Panc1 (cell line): ENCODE results near the gene SPACA6. TPM values are rescaled to one million over a fixed set of nuclear protein-coding genes. Genes with fewer than 3 reads are reported as not detected.

Experiments used
- ATAC-seq: fragments of 200-7000 bp; cut with Tn5 transposase; 2 replicates; pipeline ENCODE4 v1.9.1; 2020; ENCODE audit warnings: mild to moderate bottlenecking, moderate library complexity
- BruUV-seq: library from RNA; stranded (reverse); fragments of 400-500 nt; replicated peaks from 2 replicates; lab custom pipeline; 2021; lab: Mats Ljungman, UMichigan
- CTCF ChIA-PET: fragments of 300-600 bp; sonication (Branson Sonifier 250); formaldehyde crosslinking; loops from one replicate; lab custom pipeline; 2022; ENCODE audit warnings: antibody characterized with exemption; lab: Charles Lee
- POLR2A ChIA-PET: fragments of 300-600 bp; sonication (Branson Sonifier 250); formaldehyde crosslinking; loops from one replicate; lab custom pipeline; 2022; ENCODE audit warnings: antibody characterized with exemption; lab: Charles Lee
- DNase-seq: peaks from one replicate; pipeline ENCODE4 v3.0.0-alpha.2; 2010; ENCODE audit warnings: low read depth, low spot score
- H3K27ac ChIP-seq: 2 replicates; pipeline ENCODE4 v1.5.1; 2011; ENCODE audit warnings: mild to moderate bottlenecking, low read length, inconsistent platforms
- H3K27me3 ChIP-seq: fragments of 200-500 bp; sonication (Bioruptor generic); 2 replicates; pipeline ENCODE4 v1.6.0; 2014; ENCODE audit warnings: low read length, inconsistent platforms; ENCODE audit not compliant: control insufficient read depth, insufficient read depth
- H3K36me3 ChIP-seq: fragments of 200-500 bp; sonication (Bioruptor generic); 2 replicates; pipeline ENCODE4 v1.5.1; 2014; ENCODE audit warnings: inconsistent platforms, mild to moderate bottlenecking, low read length, moderate library complexity; ENCODE audit not compliant: control insufficient read depth, insufficient read depth
- H3K4me1 ChIP-seq: 2 replicates; pipeline ENCODE4 v1.5.1; 2011; ENCODE audit warnings: inconsistent platforms, mild to moderate bottlenecking, low read length, moderate library complexity; ENCODE audit not compliant: control insufficient read depth, insufficient read depth
- H3K4me3 ChIP-seq, 2 experiments: 2 replicates each; pipeline ENCODE4 v1.5.1; 2011 to 2012; ENCODE audit warnings: low read depth in 2 of 2, low read length in 2 of 2, mild to moderate bottlenecking in 2 of 2, inconsistent platforms in 1 of 2, moderate library complexity in 1 of 2
- H3K9me3 ChIP-seq: fragments of 200-500 bp; sonication (Bioruptor generic); 2 replicates; pipeline ENCODE4 v1.5.1; 2014; ENCODE audit warnings: low read depth, mild to moderate bottlenecking, inconsistent platforms, low read length, moderate library complexity; ENCODE audit not compliant: control insufficient read depth, insufficient read depth
- POLR2AphosphoS5 ChIP-seq: IDR thresholded peaks from 2 replicates; pipeline ENCODE4 v1.6.1; 2012; ENCODE audit warnings: mild to moderate bottlenecking, low read depth, low read length, moderate library complexity
- REST ChIP-seq, 2 experiments: IDR thresholded peaks; 2 replicates each; pipeline ENCODE4 v1.6.1; 2011 to 2012; ENCODE audit warnings: low read depth in 2 of 2, control low read depth in 1 of 2, low read length in 1 of 2, mild to moderate bottlenecking in 1 of 2, moderate library complexity in 1 of 2; ENCODE audit not compliant: insufficient read depth in 1 of 2
- SIN3A ChIP-seq: IDR thresholded peaks from 2 replicates; pipeline ENCODE4 v1.6.1; 2012; ENCODE audit warnings: low read depth, mild to moderate bottlenecking, low read length, moderate library complexity, borderline replicate concordance; ENCODE audit not compliant: insufficient read depth
- TCF7L2 ChIP-seq: IDR thresholded peaks from 2 replicates; pipeline ENCODE4 v1.6.1; 2011; ENCODE audit warnings: mild to moderate bottlenecking, low read depth, low read length, inconsistent platforms
- in situ Hi-C: cut with HindIII; loops from 2 replicates; pipeline ENCODE4 v1.10.0; 2016; ENCODE audit warnings: low sequenced_read_pairs, low pct_unique_long_range_greater_than_20kb
- intact Hi-C: fragments of 100-400 bp; cut with micrococcal nuclease; formaldehyde crosslinking; loops from one replicate; pipeline ENCODE4 v1.10.0; 2022; ENCODE audit not compliant: unreplicated experiment
- total RNA-seq: library from RNA; stranded (reverse); gene quantifications from one replicate; pipeline ENCODE4 v1.2.1, GENCODE V29; 2021; ENCODE audit not compliant: unreplicated experiment
- TF ChIP-seq, protein P1 (sequence below): fragments of 450-650 bp; IDR thresholded peaks from 2 replicates; pipeline ENCODE4 v1.5.1; 2017; ENCODE audit warnings: mild to moderate bottlenecking

SPACA6 gene
- total RNA-seq, 1 experiment from 2014 or later, result 14.3 TPM

DNA sequence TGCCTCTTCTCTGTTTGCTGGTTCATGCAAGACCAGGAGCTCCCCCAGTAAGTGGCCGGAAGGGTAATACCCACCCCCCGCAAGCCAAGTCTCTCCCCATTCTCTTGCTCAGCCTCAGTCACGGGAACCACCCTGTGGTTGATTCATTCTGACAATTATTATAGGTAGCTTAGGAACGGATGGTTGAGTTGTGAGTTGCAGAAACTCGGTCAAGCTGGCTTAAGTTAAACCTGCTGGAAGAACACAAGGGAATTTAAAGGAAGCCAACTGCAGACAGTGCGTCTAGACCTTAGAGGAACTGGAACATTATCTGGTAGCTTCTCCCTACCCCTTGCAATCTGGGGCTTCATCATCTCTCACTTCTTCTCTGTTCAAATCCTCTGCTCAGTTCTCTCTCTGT is 49.7 kb downstream of the SPACA6 start:
- DNase-seq (no peak), ATAC-seq (no peak)
- intact Hi-C loops (no loop called here), in situ Hi-C loops (no loop called here)
- no TSS peak for BruUV-seq
- Histone ChIP-seq H3K27ac (no peak overlapping the region), H3K27me3 (no peaks in the 10 kb centered on the region), H3K9me3 (no peaks in the 10 kb centered on the region), H3K36me3 (no peaks in the 10 kb centered on the region), H3K4me3 (no peak overlapping the region), H3K4me1 (no peaks in the 10 kb centered on the region)
- POLR2A ChIA-PET, result no interaction called here
- no peak for TF ChIP-seq POLR2AphosphoS5
- no peak for TF ChIP-seq SIN3A
- TF ChIP-seq REST (IDR thresholded peaks at IDR 0.05; ENCODE audit: insufficient read depth in 1 of 2, low read depth in 2 of 2, low read length in 1 of 2), result no peak
- TF ChIP-seq, protein P1, sequence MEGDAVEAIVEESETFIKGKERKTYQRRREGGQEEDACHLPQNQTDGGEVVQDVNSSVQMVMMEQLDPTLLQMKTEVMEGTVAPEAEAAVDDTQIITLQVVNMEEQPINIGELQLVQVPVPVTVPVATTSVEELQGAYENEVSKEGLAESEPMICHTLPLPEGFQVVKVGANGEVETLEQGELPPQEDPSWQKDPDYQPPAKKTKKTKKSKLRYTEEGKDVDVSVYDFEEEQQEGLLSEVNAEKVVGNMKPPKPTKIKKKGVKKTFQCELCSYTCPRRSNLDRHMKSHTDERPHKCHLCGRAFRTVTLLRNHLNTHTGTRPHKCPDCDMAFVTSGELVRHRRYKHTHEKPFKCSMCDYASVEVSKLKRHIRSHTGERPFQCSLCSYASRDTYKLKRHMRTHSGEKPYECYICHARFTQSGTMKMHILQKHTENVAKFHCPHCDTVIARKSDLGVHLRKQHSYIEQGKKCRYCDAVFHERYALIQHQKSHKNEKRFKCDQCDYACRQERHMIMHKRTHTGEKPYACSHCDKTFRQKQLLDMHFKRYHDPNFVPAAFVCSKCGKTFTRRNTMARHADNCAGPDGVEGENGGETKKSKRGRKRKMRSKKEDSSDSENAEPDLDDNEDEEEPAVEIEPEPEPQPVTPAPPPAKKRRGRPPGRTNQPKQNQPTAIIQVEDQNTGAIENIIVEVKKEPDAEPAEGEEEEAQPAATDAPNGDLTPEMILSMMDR, result no peak
- CTCF ChIA-PET, result no interaction called here

DNA sequence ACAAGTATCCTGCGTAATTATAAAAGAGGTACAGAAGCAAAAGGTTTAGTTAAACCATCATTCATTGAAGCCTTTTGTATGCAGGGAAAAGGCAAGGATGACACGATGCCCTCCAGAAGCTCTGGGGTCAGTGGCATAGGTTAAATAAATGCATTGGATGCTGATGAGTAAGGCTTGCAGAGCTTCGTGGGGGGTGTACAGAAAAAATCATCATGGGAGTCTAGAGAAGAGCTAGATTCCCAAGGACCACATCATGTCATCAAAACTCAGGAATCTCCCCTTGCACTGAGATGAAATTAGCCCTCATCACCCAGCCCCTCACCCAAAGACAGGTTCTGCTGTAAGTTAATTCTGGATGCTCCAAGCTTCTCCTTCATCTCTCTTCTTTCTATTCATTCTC is 50.3 kb downstream of the SPACA6 start:
- in situ Hi-C loops, result no loop called here
- TF ChIP-seq TCF7L2, result no peak
- ChIA-PET CTCF (no interaction called here), POLR2A (interaction anchor here (0.6 kb wide), 1 partner anchor 18 kb away, joined by 13 read pairs; no protein-coding TSS in a partner anchor)
- no peak overlapping the region for H3K4me3 ChIP-seq
- H3K27me3 ChIP-seq, result no peaks in the 10 kb centered on the region
- no peak overlapping the region for H3K27ac ChIP-seq
- H3K9me3 ChIP-seq, result no peaks in the 10 kb centered on the region
- H3K36me3 ChIP-seq, result no peaks in the 10 kb centered on the region
- BruUV-seq, result no TSS peak
- DNase-seq (no peak), ATAC-seq (no peak)
- intact Hi-C loops, result no loop called here
- no peaks in the 10 kb centered on the region for H3K4me1 ChIP-seq

DNA sequence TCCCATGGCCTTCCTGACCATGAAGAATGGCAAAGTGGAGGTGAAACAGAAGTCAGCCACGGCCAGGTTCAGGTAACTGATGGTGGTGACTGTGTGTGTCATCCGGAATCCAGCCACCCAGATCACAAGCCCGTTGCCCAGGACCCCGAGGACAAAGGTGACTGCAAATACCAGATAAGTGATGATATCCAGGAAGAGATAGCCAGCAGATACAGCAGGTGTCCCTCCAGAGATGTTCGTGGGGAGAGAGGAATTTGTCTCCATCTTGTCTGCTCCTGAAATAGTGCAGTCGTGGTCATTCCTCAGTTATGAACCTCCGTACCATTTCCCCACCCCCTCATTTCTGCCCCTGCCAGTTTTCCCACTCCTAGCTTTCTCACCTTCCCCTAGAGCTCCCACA is 53.6 kb downstream of the SPACA6 start:
- no TSS peak for BruUV-seq
- intact Hi-C loops, result no loop called here
- DNase-seq (no peak), ATAC-seq (no peak)
- Histone ChIP-seq H3K4me3 (no peak overlapping the region), H3K9me3 (no peaks in the 10 kb centered on the region), H3K27ac (no peak overlapping the region), H3K4me1 (no peaks in the 10 kb centered on the region), H3K27me3 (no peaks in the 10 kb centered on the region), H3K36me3 (no peaks in the 10 kb centered on the region)
- POLR2A ChIA-PET, result no interaction called here
- no peak for TF ChIP-seq POLR2AphosphoS5
- TF ChIP-seq, protein P1, result no peak
- CTCF ChIA-PET, result no interaction called here
- in situ Hi-C loops, result no loop called here
